ENCODE measurements around the gene HSD17B12.

GRCh38 chr11:43712676-43713075 lies 32.1 kb downstream of the HSD17B12 start:
- TF ChIP-seq MAFK (IDR thresholded peaks at IDR 0.05; ENCODE audit: low read depth, low read length): 0 out of 2 replicates have a peak, but pooled peaks have one; percentile 4
- peak; percentile 25; the same call in 1 of the 2 replicates for TF ChIP-seq CEBPB (IDR thresholded peaks at IDR 0.05; ENCODE audit: low read depth, low read length)
- no peak for TF ChIP-seq CTCF (conservative IDR thresholded peaks at IDR 0.05; ENCODE audit: low read depth, low read length)
- no peak for TF ChIP-seq POLR2A (IDR thresholded peaks at IDR 0.05; ENCODE audit: low read depth, low read length)

All from IMR-90 (cell line).